Kidney tubule cell (primary cell): ENCODE measurements around the gene TREH.
"Not testable (repeated sequence)": the region's sequence is repeated elsewhere in the genome, so short reads cannot be mapped to it uniquely, and the experiment has no call there.

Source experiments
- DNase-seq: peaks from one replicate; pipeline ENCODE4 v3.0.0-alpha.2; 2018; ENCODE audit warnings: low spot score

Gene TREH

GRCh38 chr11:118679483-118679882 is at the start of gene TREH:
Gene TREH, minus strand, starts transcription at chr11:118679650. Its CDS starts 23 bp downstream, at chr11:118679627.
- no peak for DNase-seq

- DNase-seq, result not testable (repeated sequence)
Observed at GRCh38 chr11:118728112-118728511, 48.7 kb upstream of the TREH start.

GRCh38 chr11:118727721-118728066 is 48.2 kb upstream of the TREH start:
- DNase-seq, result not testable (repeated sequence)

- DNase-seq, result not testable (repeated sequence)
Observed at GRCh38 chr11:118727001-118727720, 47.7 kb upstream of the TREH start.

GRCh38 chr11:118721478-118722015 is 42.1 kb upstream of the TREH start:
- not testable (repeated sequence) for DNase-seq

- not testable (repeated sequence) for DNase-seq
Observed at GRCh38 chr11:118720740-118721139, 41.3 kb upstream of the TREH start.

- DNase-seq, result not testable (repeated sequence)
Observed at GRCh38 chr11:118720078-118720477, 40.6 kb upstream of the TREH start.

GRCh38 chr11:118718562-118718961 is 39.1 kb upstream of the TREH start:
- not testable (repeated sequence) for DNase-seq

GRCh38 chr11:118717733-118718132 is 38.3 kb upstream of the TREH start:
- DNase-seq, result not testable (repeated sequence)

GRCh38 chr11:118717221-118717620 is 37.8 kb upstream of the TREH start:
- not testable (repeated sequence) for DNase-seq

GRCh38 chr11:118715837-118716260 is 36.4 kb upstream of the TREH start:
- DNase-seq, result no peak

GRCh38 chr11:118715245-118715831 is 35.9 kb upstream of the TREH start:
- no peak for DNase-seq

GRCh38 chr11:118714816-118715215 is 35.4 kb upstream of the TREH start:
- no peak for DNase-seq

GRCh38 chr11:118714416-118714815 is 35.0 kb upstream of the TREH start:
- not testable (repeated sequence) for DNase-seq

- DNase-seq, result no peak
Observed at GRCh38 chr11:118708296-118708695, 28.8 kb upstream of the TREH start.

GRCh38 chr11:118706546-118706825 is 27.0 kb upstream of the TREH start:
- DNase-seq, result no peak

GRCh38 chr11:118705791-118706545 is 26.5 kb upstream of the TREH start:
- DNase-seq, result no peak

- DNase-seq, result no peak
Observed at GRCh38 chr11:118705111-118705741, 25.8 kb upstream of the TREH start.

- no peak for DNase-seq
Observed at GRCh38 chr11:118703563-118704106, 24.2 kb upstream of the TREH start.

- DNase-seq, result no peak
Observed at GRCh38 chr11:118699506-118700220, 20.2 kb upstream of the TREH start.

- DNase-seq, result no peak
Observed at GRCh38 chr11:118697346-118697745, 17.9 kb upstream of the TREH start.
